Heart left ventricle (tissue), 13 donors: ENCODE measurements around the gene FKBP15.

Source experiments
- POLR2A ChIP-seq, 2 donors: fragments of 450-650 bp; IDR thresholded peaks; one replicate each; pipeline ENCODE4 v1.6.1; 2017; ENCODE audit warnings: antibody characterized with exemption in 2 of 2, mild to moderate bottlenecking in 2 of 2, moderate library complexity in 2 of 2
- TF ChIP-seq, protein P1 (sequence below), 12 donors: fragments of 200-600 bp; sonication (generic) in 4 of 12; IDR thresholded peaks; one replicate each; pipeline versions ENCODE4 v1.5.0 to v1.8.0; 2018 to 2022; ENCODE audit warnings: antibody characterized with exemption in 12 of 12, mild to moderate bottlenecking in 5 of 12
- donor health status: ischemic (EF 13 %, LVEDD 7.1; RV severe dilation, severe dysfunction).
- donor health status: DM: no; HTN: yes; CAD: no.
- donor health status: DM: no; HTN: no; CAD: no.
- donor health status: ischemic (EF 25% LVEDD 6.9; RV normal size, moderate dysfunction).
- donor health status: ischemic (EF 25% LVEDD 5.7; RV mildly dilated, moderate dysfunction).
- donor health status: ischemic (EF 35%, LVEDD 5.7; RV mildly dilated, moderate dysfunction).
- donor health status: nonischemic (EF 11% LVEDD 7.7; RV severe dilation, severe dysfunction).
- donor health status: DM: yes; HTN: yes; CAD: no.
- donor health status: PGD.
- donor health status: ischemic (EF 29% LVEDD 5.4; RV normal size, mild dysfunction).
- donor health status: nonischemic (EF 23%, LVEDD 6.1; RV moderate dilation, normal function).

DNA sequence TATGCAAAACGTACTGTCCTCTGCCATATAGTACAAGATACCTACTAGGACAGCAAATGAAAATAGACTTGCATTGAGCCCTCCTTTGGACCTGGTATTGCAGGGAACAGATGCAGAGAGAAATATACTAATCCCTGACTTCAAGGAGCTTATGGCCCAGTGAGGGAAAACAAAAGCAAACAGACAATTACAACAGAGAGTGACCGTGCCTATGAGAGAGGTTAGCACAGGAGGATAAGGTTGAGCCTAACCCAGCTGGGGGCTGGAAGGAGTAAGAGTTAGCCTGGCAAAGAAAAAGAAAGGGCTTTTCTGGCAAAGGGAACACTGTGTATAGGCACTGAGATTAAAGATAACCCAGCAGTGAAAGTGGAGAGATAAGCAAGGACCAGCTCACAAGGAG lies 48.8 kb upstream of the FKBP15 start:
- no peak for TF ChIP-seq POLR2A (IDR thresholded peaks at IDR 0.05)
- TF ChIP-seq, protein P1, sequence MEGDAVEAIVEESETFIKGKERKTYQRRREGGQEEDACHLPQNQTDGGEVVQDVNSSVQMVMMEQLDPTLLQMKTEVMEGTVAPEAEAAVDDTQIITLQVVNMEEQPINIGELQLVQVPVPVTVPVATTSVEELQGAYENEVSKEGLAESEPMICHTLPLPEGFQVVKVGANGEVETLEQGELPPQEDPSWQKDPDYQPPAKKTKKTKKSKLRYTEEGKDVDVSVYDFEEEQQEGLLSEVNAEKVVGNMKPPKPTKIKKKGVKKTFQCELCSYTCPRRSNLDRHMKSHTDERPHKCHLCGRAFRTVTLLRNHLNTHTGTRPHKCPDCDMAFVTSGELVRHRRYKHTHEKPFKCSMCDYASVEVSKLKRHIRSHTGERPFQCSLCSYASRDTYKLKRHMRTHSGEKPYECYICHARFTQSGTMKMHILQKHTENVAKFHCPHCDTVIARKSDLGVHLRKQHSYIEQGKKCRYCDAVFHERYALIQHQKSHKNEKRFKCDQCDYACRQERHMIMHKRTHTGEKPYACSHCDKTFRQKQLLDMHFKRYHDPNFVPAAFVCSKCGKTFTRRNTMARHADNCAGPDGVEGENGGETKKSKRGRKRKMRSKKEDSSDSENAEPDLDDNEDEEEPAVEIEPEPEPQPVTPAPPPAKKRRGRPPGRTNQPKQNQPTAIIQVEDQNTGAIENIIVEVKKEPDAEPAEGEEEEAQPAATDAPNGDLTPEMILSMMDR (IDR thresholded peaks at IDR 0.05) = no peak
